Fibroblast of the aortic adventitia (primary cell): ENCODE measurements around the gene PRSS57. TPM values are rescaled to one million over a fixed set of nuclear protein-coding genes. Genes with fewer than 3 reads are reported as not detected.

Source experiments
- DNase-seq: peaks from one replicate; pipeline ENCODE4 v3.0.0-alpha.2; 2010; ENCODE audit warnings: low read depth
- H3K4me3 ChIP-seq: 2 replicates; pipeline ENCODE4 v1.5.1; 2011; ENCODE audit warnings: low read depth, mild to moderate bottlenecking, control low read depth, low read length, moderate library complexity
- total RNA-seq: library from RNA; depleted of rRNA; stranded (reverse); fragments of >200 nt; gene quantifications from 2 replicates; pipeline ENCODE4 v1.2.3, GENCODE V29; 2012; ENCODE audit warnings: low replicate concordance
- TF ChIP-seq, protein P1 (sequence below): IDR thresholded peaks from 2 replicates; pipeline ENCODE4 v1.5.1; 2011; ENCODE audit warnings: mild to moderate bottlenecking, low read length, control low read depth, inconsistent platforms; ENCODE audit not compliant: insufficient read depth

Gene PRSS57
- total RNA-seq, 1 donor = not detected

DNA sequence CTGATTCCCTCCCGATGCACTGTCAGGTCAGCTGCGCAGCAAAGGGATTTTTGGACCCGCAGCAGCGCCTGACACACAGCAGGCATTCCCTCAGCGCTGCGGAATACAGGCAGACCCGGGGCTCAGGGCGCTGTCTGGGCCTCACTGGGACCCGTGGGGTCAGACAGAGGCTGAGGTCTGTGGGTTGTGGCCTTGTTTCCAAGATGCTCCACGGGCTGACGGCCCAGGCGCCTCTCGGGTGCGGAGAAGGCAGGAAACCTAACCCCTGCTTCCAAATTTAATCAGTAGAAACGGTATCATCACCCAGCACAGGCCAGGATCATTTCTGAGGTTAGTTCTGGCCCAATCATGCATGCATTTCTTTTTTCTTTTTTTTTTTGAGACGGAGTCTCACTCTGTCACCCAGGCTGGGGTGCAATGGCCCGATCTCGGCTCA, 31.6 kb downstream of the PRSS57 start:
- TF ChIP-seq, protein P1, sequence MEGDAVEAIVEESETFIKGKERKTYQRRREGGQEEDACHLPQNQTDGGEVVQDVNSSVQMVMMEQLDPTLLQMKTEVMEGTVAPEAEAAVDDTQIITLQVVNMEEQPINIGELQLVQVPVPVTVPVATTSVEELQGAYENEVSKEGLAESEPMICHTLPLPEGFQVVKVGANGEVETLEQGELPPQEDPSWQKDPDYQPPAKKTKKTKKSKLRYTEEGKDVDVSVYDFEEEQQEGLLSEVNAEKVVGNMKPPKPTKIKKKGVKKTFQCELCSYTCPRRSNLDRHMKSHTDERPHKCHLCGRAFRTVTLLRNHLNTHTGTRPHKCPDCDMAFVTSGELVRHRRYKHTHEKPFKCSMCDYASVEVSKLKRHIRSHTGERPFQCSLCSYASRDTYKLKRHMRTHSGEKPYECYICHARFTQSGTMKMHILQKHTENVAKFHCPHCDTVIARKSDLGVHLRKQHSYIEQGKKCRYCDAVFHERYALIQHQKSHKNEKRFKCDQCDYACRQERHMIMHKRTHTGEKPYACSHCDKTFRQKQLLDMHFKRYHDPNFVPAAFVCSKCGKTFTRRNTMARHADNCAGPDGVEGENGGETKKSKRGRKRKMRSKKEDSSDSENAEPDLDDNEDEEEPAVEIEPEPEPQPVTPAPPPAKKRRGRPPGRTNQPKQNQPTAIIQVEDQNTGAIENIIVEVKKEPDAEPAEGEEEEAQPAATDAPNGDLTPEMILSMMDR = no peak
- no peak for DNase-seq
- peak overlapping the region; percentile 69 for H3K4me3 ChIP-seq

GRCh38 chr19:662962-663681, 32.1 kb downstream of the PRSS57 start, which contains the start of gene RNF126:
Gene RNF126 (minus strand): TSS chr19:663214. CDS start chr19:663121, 93 bp downstream.
- peak; percentile 87 for DNase-seq

GRCh38 chr19:662207-662961, 32.9 kb downstream of the PRSS57 start:
- peak overlapping the region; percentile 84 for H3K4me3 ChIP-seq
- TF ChIP-seq, protein P1 = no peak
- DNase-seq = peak; percentile 19

More at GRCh38 chr19:662962-663681, 32.1 kb downstream of the PRSS57 start, which contains the start of gene RNF126:
- TF ChIP-seq, protein P1 = no peak
- H3K4me3 ChIP-seq = peak within 1 kb of the TSS; percentile 84

- H3K4me3 ChIP-seq = peak overlapping the region; percentile 84
- peak; percentile 18 for DNase-seq
- TF ChIP-seq, protein P1 = no peak
These were observed 33.6 kb downstream of the PRSS57 start for GRCh38 chr19:661427-662196.

DNA sequence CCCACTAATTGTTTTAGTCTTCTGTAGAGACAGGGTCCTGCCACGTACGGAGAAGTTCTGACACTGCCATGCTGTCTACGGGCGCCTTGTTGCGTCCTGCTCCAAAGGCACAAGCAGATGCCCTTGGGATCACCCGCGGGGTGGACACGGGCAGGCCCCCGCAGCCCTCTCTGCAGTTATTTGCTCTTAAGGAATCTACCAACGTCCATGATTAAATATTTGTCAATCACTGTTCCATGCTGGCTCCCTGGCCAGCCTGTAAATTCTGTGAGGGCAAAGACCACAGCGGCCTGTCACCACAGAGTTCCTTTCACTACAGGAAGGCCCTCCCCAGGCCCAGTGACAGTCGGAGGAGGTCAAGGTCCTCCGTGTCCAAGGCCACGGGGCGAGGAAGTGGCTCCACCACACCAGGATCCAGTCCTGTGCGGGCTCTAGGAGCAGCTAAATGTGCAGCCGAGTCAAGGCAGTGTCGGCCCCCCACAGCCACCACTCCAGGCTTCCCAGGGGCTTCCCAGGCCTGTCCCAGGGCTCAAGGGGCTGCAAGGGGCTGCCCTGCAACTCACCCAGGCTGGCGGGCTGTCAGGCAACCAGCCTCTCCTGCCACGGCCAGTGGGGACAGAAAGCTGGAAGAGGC, 34.3 kb downstream of the PRSS57 start:
- peak overlapping the region; percentile 84 for H3K4me3 ChIP-seq
- TF ChIP-seq, protein P1 = no peak
- DNase-seq = no peak
